Keratinocyte (primary cell): Measurements from ENCODE around the gene XRCC2. TPM values are rescaled to one million over a fixed set of nuclear protein-coding genes. Genes with fewer than 3 reads are reported as not detected.

Source experiments
- DNase-seq: peaks from one replicate; pipeline ENCODE4 v3.0.0-alpha.2; 2011; ENCODE audit warnings: low read depth, missing footprints, low spot score
- FAIRE-seq: peaks from 2 replicates; lab custom pipeline; 2011; peaks lifted over from hg19 to GRCh38; lab: Jason Lieb, UNC
- H2AFZ ChIP-seq: 2 replicates; pipeline ENCODE4 v1.6.0; 2012; ENCODE audit warnings: low read length, control low read depth, inconsistent platforms; ENCODE audit not compliant: control insufficient read depth
- H3K27ac ChIP-seq: 2 replicates; pipeline ENCODE4 v1.5.1; 2011; ENCODE audit warnings: low read length; ENCODE audit not compliant: control insufficient read depth, insufficient read depth
- H3K27me3 ChIP-seq: 3 replicates; pipeline ENCODE4 v1.6.0; 2011; ENCODE audit warnings: low read length; ENCODE audit not compliant: control insufficient read depth, insufficient read depth; ENCODE audit errors: extremely low read depth
- H3K36me3 ChIP-seq, 2 experiments: 2 replicates in 1 of 2; 3 replicates in 1 of 2; pipeline ENCODE4 v1.5.1; 2011; ENCODE audit warnings: low read length in 2 of 2, mild to moderate bottlenecking in 1 of 2; ENCODE audit not compliant: control insufficient read depth in 2 of 2, insufficient read depth in 2 of 2; ENCODE audit errors: extremely low read depth in 1 of 2
- H3K4me1 ChIP-seq: 3 replicates; pipeline ENCODE4 v1.5.1; 2011; ENCODE audit warnings: low read length; ENCODE audit not compliant: control insufficient read depth, insufficient read depth; ENCODE audit errors: extremely low read depth
- H3K4me2 ChIP-seq: 3 replicates; pipeline ENCODE4 v1.6.0; 2011; ENCODE audit warnings: low read depth, low read length; ENCODE audit not compliant: control insufficient read depth, insufficient read depth; ENCODE audit errors: extremely low read depth
- H3K4me3 ChIP-seq, 3 experiments: fragments of 200-600 bp in 1 of 3; sonication (generic) in 1 of 3; 2 replicates in 2 of 3; 3 replicates in 1 of 3; pipeline ENCODE4 v1.5.1; 2011 to 2016; ENCODE audit warnings: low read length in 3 of 3, mild to moderate bottlenecking in 3 of 3, control low read depth in 2 of 3, inconsistent platforms in 1 of 3, low read depth in 1 of 3, mixed read lengths in 1 of 3, mixed run types in 1 of 3, moderate library complexity in 1 of 3; ENCODE audit not compliant: control insufficient read depth in 2 of 3, insufficient read depth in 2 of 3; ENCODE audit errors: extremely low read depth in 1 of 3
- H3K79me2 ChIP-seq: 2 replicates; pipeline ENCODE4 v1.6.0; 2012; ENCODE audit warnings: low read length; ENCODE audit not compliant: control insufficient read depth, insufficient read depth
- H3K9ac ChIP-seq: 3 replicates; pipeline ENCODE4 v1.6.0; 2011; ENCODE audit warnings: low read length; ENCODE audit not compliant: control insufficient read depth, insufficient read depth; ENCODE audit errors: extremely low read depth
- H3K9me1 ChIP-seq: 3 replicates; pipeline ENCODE4 v1.6.0; 2011; ENCODE audit warnings: low read length; ENCODE audit not compliant: control insufficient read depth, insufficient read depth; ENCODE audit errors: extremely low read depth
- H3K9me3 ChIP-seq: 2 replicates; pipeline ENCODE4 v1.5.1; 2012; ENCODE audit warnings: low read depth, low read length; ENCODE audit not compliant: control insufficient read depth
- H4K20me1 ChIP-seq: 3 replicates; pipeline ENCODE4 v1.6.0; 2011; ENCODE audit warnings: low read length; ENCODE audit not compliant: control insufficient read depth, insufficient read depth; ENCODE audit errors: extremely low read depth
- CTCF ChIP-seq, 3 experiments: IDR thresholded peaks in 1 of 3; conservative IDR thresholded peaks in 1 of 3; optimal IDR thresholded peaks in 1 of 3; 2 replicates in 2 of 3; 3 replicates in 1 of 3; pipeline versions ENCODE3 to v1.5.1; 2011; ENCODE audit warnings: low read length in 3 of 3, mild to moderate bottlenecking in 3 of 3, moderate library complexity in 2 of 3, control low read depth in 1 of 3, inconsistent platforms in 1 of 3; ENCODE audit not compliant: insufficient read depth in 2 of 3; ENCODE audit errors: extremely low read depth in 1 of 3
- EZH2 ChIP-seq: IDR thresholded peaks from one replicate; pipeline ENCODE4 v1.6.1; 2012; ENCODE audit warnings: inconsistent platforms, mild to moderate bottlenecking, low read length, moderate library complexity
- dilution Hi-C: fragments of 300-500 bp; cut with MboI; formaldehyde crosslinking; loops from one replicate; pipeline ENCODE4 v1.7.0; 2020; ENCODE audit warnings: low sequenced_read_pairs; ENCODE audit not compliant: extremely low pct_ligation_motif_present
- polyA plus RNA-seq, 5 experiments: library from polyadenylated mRNA; depleted of rRNA in 3 of 5; stranded (reverse) in 3 of 5; stranded (forward) in 1 of 5; unstranded in 1 of 5; fragments of >200 nt; gene quantifications; 1 replicate in 1 of 5; 2 replicates in 3 of 5; 3 replicates in 1 of 5; pipeline versions ENCODE4 v1.2.1 to v1.2.3, GENCODE V29; 2011 to 2012; ENCODE audit warnings: missing spikeins in 2 of 5, low read depth in 1 of 5, low replicate concordance in 1 of 5

The XRCC2 gene
- polyA plus RNA-seq, 1 donor (not counting 4 experiments of a cell fraction or from before 2014, with no cell fraction given): 3.8 TPM

- no peaks in the 10 kb centered on the region for H3K27me3 ChIP-seq
- no peaks in the 10 kb centered on the region for H3K36me3 ChIP-seq
- DNase-seq: no peak
- no peak overlapping the region for H3K4me3 ChIP-seq
- no peaks in the 10 kb centered on the region for H3K79me2 ChIP-seq
- FAIRE-seq: no peak
- H3K9ac ChIP-seq: no peak overlapping the region
- no peaks in the 10 kb centered on the region for H3K4me1 ChIP-seq
- no peaks in the 10 kb centered on the region for H3K9me1 ChIP-seq
- no peak overlapping the region for H3K4me2 ChIP-seq
- no peaks in the 10 kb centered on the region for H3K9me3 ChIP-seq
- H4K20me1 ChIP-seq: no peaks in the 10 kb centered on the region
- no peak overlapping the region for H2AFZ ChIP-seq
- no peak for TF ChIP-seq CTCF (optimal IDR thresholded peaks at IDR 0.05 in 1 of 3, IDR thresholded peaks at IDR 0.05 in 1 of 3, conservative IDR thresholded peaks at IDR 0.05 in 1 of 3; ENCODE audit: extremely low read depth in 1 of 3, insufficient read depth in 2 of 3, low read length in 3 of 3)
- no peak for TF ChIP-seq EZH2
- no peak overlapping the region for H3K27ac ChIP-seq
- dilution Hi-C loops: no loop called here
These were observed 57.5 kb downstream of the XRCC2 start for GRCh38 chr7:152618427-152618826.

DNA sequence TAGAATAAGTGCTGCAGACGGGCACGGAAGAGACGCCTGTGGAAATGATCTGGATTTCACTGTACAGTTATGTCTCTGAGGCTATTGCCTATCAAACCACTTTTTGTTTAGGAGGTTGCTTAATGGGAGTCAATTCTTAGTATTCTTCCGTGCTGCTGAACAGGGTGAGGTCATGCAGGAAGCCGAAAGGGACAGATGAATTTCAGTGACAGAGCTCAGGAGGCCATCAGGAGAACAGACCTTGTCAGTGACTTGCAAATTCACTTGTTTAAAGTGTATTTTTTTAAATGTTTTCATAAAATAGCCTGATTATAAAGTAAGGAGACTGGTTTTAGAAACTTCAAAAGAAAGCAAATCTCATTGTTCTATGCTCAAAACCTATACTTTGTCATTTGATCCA lies 58.9 kb downstream of the XRCC2 start:
- Histone ChIP-seq H3K4me2 (no peak overlapping the region), H3K36me3 (no peaks in the 10 kb centered on the region), H4K20me1 (no peaks in the 10 kb centered on the region), H3K9me1 (no peaks in the 10 kb centered on the region), H2AFZ (no peak overlapping the region), H3K4me3 (no peak overlapping the region), H3K27me3 (no peaks in the 10 kb centered on the region), H3K9me3 (no peaks in the 10 kb centered on the region), H3K79me2 (no peaks in the 10 kb centered on the region), H3K27ac (no peak overlapping the region), H3K9ac (no peak overlapping the region), H3K4me1 (no peaks in the 10 kb centered on the region)
- dilution Hi-C loops: no loop called here
- DNase-seq (no peak), FAIRE-seq (no peak)
- TF ChIP-seq EZH2: no peak

DNA sequence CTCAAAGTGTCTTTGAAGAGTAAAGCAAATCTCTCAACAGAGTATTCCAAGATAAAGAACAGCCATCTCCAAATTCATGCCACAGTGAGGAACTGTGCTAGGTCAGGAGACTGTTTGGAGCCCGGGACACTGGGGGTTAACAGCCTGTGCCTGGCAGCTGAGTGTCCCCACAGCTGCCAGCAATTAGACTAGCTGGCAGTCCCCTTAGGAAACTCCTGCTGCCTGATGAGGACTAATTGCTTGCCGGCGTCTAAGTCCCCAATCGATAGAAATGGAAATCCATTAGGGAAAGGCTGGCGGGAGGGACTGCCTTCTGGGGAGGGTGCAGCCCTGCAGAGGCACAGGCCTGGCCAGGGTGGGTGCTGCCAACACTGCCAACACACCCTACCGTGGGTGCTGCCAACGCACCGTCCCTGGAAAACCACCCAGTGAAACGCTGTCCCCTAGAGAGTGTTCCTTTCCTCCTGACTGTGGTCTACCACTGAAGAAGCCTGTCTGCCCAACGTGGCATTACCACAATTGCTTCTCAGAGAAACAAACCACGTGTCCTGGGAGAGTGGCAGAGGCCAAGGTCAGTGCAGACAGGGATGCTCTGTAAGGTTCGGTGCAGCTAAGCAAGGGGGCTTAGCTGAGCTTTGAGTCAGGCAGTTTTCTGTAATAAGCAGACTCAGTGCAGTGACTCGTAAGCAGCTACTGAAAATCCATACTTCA lies 60.8 kb downstream of the XRCC2 start:
- no peaks in the 10 kb centered on the region for H3K9me1 ChIP-seq
- H2AFZ ChIP-seq: no peak overlapping the region
- H3K9me3 ChIP-seq: no peaks in the 10 kb centered on the region
- H3K4me3 ChIP-seq: no peak overlapping the region
- no peak for TF ChIP-seq EZH2
- TF ChIP-seq CTCF (optimal IDR thresholded peaks at IDR 0.05 in 1 of 3, IDR thresholded peaks at IDR 0.05 in 1 of 3, conservative IDR thresholded peaks at IDR 0.05 in 1 of 3; ENCODE audit: extremely low read depth in 1 of 3, insufficient read depth in 2 of 3, low read length in 3 of 3): no peak
- no peak for DNase-seq
- no peaks in the 10 kb centered on the region for H3K79me2 ChIP-seq
- no peaks in the 10 kb centered on the region for H4K20me1 ChIP-seq
- no peak for FAIRE-seq
- no peak overlapping the region for H3K9ac ChIP-seq
- dilution Hi-C loops: no loop called here
- no peaks in the 10 kb centered on the region for H3K36me3 ChIP-seq
- H3K4me2 ChIP-seq: no peak overlapping the region
- H3K27me3 ChIP-seq: no peaks in the 10 kb centered on the region
- H3K4me1 ChIP-seq: no peaks in the 10 kb centered on the region
- H3K27ac ChIP-seq: no peak overlapping the region
